HG03196 (cell line): ENCODE measurements around the gene HNRNPA1.
"Not testable (repeated sequence)": the region's sequence is repeated elsewhere in the genome, so short reads cannot be mapped to it uniquely, and the experiment has no call there.

Experiments used
- ATAC-seq: cut with Tn5 transposase; IDR thresholded peaks from one replicate; pipeline ENCODE4 v1.9.1; 2021; ENCODE audit not compliant: unreplicated experiment

The HNRNPA1 gene

GRCh38 chr12:54296393-54297099 lies 16.0 kb downstream of the HNRNPA1 start:
- ATAC-seq, result no peak

- no peak for ATAC-seq
Observed at GRCh38 chr12:54298904-54299303, 18.4 kb downstream of the HNRNPA1 start.

DNA sequence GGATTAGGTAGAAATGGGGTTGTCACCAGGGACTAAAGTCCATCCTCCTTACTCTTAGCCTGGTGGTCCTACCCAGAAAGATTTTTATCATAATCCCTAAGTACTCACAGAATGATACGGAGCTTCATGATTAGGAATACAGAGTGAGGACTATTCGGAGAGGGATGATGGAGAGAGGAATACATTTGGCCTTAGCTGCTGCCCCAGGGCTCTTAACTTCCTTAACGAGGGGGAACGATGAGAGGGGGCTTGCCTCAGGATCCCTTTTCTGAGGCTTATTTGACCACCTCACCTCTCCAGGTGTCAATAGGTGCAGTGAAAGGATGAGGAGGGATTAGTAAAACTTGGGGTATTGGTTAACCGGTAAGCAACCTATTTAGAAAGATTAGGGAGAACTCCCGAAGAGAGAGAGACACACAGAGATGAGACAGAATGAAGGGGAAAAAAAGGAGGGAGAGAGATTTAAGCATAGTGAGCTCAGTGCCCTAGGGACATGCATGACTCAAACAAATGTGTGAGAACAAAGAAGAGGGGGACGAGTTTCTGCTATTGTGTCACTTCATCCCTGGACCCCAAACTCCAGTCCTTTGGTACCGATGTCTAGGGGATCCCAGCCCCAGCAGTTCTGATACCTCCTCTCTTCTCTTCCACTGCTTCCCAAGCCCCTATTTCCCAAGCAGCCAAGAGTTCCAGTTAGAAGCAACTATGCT lies 19.1 kb downstream of the HNRNPA1 start:
- no peak for ATAC-seq

DNA sequence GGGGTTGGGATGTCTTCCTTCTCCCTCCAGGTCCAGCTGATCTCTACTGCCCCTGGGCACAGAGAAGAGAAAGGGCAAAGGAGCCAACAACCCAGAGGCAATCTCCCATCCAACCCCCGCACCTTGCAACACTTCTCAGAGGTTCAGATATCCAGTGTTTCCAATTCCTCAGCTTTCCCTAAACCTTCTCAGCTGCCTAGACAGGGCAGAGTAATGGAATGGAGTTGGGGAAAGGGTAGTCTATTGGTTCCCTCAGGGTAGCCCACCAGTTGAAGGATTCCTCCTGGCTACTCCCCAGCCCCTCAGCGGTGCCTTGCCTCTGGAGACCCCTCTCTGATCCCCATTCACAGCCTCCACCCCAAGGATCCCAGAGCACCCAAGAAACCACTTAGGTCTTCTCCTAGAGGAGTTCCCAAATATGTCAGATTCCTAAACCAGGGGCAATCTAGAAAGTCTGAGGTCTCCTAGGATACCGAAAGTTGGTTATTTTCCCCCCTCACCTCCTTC lies 19.8 kb downstream of the HNRNPA1 start:
- ATAC-seq, result no peak

DNA sequence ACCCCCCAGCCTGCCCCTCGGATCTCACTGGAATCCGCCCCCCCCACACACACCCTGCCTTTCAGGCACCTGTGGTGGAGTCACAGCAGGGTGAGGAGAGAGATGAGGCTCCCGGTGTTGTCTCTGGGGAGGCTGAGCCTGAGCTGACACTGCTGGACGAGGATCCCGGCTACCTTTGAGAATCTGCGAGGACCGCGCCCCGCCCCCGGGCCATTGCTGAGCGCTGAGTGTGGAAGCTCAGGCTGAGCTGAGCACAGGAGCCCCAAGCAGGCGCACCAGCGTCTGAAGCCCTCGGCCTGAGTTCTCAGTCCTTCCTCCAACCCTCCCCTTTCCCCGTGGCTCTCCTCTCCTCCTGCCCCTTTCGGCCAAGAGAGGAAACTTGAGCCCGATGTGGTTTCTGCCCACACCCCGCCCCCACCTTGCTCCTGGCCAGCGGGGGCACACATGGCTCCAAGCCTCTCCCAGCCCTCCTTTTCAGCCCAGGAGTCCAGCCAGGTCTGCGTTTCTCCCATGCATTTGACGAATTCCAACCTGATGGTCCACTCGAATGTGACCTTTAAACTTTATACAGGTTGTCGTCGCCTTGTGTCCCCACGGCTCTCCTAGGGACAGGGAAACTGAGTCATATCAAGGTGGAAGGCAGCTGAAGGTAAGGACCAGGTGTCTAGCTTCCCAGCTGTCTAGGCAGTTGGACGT lies 20.4 kb downstream of the HNRNPA1 start, which contains the start of gene NFE2:
Gene NFE2 (minus strand): TSS at position 284 of the 696 bp plus-strand sequence. CDS start 5,767 bp downstream, outside the sequence.
- ATAC-seq, result no peak

- ATAC-seq, result no peak
Observed at GRCh38 chr12:54301428-54302048, 21.0 kb downstream of the HNRNPA1 start.

DNA sequence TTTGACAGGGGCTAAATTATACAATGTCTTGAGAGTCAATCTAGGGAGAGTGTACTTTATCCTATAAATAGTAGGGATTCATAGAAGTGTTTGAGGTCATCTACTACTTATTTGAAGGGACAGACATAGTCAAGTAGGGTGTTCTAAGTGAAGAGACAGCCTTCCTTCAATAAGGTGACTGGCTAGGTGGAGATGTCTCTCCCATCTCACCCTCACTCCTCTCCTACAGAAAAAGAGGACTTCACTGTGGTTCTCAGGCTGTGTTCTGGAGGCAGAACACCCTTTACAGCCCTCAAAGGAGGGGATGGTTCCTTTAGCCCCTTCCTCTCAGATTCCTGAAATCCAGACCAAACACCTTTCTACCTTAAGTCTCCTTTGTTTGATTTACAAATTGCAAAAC lies 23.1 kb downstream of the HNRNPA1 start:
- no peak for ATAC-seq

- ATAC-seq, result no peak
Observed at GRCh38 chr12:54304187-54304810, 23.8 kb downstream of the HNRNPA1 start.

- no peak for ATAC-seq
Observed at GRCh38 chr12:54306925-54307741, 26.6 kb downstream of the HNRNPA1 start.

DNA sequence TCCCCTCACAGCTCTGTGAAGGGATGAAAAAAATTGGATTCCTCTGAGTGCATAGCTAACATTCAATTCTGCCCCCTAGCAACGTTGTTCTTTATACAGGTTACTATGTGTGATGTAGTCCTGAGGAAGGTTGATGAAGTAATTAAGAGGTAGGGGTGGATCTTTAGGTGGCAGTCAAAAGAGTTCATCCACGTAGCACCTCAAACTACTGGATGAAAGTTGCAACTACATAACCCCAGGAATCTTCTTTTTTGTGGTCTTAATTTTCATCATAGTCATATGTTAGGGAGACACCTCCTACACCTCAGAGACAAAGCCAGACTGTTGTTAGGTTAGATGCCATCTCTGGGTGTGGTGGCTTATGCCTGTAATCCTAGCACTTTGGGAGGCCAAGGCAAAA lies 30.5 kb downstream of the HNRNPA1 start:
- no peak for ATAC-seq

GRCh38 chr12:54312309-54312708 lies 31.8 kb downstream of the HNRNPA1 start:
- ATAC-seq, result not testable (repeated sequence)

DNA sequence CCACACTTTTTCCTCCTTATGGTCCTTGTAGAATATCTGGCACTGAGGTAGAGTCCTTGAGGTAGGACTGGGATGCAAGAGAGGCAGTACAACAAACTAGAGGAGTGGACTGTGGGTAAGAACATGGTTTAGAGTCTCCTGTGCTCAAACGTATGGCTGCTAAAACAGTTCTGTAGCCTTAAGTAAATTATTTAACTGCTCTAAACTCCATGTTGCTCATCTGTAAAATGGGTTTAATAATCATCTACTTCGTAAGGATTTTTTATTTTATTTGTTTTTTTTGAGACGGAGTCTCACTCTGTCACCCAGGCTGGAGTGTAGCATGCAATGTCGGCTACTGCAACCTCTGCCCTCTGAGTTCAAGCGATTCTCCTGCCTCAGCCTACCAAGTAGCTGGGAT lies 40.8 kb downstream of the HNRNPA1 start:
- no peak for ATAC-seq

DNA sequence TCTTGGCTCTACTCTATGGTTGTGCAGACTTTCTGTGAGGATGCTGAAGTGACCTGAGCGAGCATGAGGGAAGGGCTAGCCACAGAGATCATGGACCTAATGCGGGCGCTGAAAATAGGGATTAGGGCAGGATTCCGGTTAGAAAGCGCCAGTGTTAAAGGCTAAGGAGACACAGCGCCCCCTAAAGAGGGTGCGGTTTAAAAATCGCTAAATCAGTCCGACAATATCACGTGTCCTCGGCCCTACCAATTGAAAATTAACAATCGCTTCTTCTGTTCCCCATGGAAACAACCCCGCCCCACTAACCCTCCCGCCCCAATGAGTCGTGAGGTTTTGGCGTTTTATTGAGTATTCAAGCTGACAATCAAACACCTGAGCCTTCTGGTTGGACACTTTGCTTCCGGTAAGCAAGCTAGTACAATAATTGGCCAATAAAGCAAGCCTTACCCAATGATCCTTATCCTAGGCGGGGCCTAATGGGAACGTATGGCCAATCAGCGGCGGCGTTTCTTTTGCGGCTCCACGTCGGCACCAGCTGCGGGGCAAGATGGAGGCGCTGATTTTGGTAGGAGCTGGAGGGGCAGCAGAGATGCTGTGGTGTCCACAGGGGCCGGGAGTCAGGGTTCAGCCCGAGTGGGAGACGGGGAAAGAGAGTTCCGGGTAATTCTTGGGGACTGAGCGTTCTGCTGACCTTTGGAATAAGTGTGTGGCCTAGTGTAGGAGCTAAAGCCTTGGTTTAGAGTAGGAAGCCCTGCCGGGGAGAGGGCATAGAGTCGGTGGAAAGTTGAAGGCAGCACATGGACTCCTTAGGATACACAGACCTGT lies 44.3 kb downstream of the HNRNPA1 start, which contains the start of gene COPZ1:
Gene COPZ1 (plus strand): TSS at position 515 of the 825 bp plus-strand sequence. CDS start 33 bp downstream, at position 548.
- peak; percentile 98 for ATAC-seq

- ATAC-seq, result not testable (repeated sequence)
Observed at GRCh38 chr12:54325442-54326109, 45.0 kb downstream of the HNRNPA1 start.

DNA sequence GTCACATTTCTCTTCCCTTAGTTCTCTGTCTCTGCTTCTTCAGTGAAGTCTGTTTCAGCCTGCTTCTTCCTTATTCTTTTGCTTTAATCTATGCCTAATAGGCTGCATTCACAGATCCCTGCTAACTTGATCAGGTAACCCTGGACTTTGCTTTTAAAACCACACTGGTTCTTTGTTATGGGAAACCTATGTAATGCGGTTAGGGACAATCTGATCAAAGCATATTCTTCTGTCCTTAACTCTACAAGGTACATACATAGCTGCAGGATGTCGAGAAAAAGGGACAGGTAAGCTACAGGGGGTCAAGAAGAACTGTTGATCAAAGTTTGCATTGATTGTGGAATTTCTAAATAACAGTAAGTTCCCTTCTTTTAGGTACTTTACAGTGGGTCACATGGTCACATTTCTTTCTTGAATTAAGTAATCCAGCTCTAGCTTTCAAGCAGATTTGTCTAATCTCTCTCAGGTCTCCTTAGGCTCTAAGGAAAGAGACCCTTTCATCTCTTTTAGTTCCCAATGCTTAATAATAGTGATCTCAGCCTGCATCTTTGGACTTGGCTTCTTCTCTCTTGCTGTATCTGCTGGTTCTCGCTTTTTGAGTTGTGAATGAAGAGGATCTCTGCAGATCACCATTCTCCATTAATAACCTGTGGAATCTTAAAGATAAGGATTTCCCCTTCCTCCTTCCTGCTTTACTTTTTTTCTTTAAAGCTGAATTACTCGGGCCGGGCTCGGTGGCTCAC lies 48.2 kb downstream of the HNRNPA1 start:
- no peak for ATAC-seq

GRCh38 chr12:54329759-54330158 lies 49.2 kb downstream of the HNRNPA1 start:
- ATAC-seq, result no peak

GRCh38 chr12:54330442-54330841 lies 49.9 kb downstream of the HNRNPA1 start:
- ATAC-seq, result no peak

- ATAC-seq, result no peak
Observed at GRCh38 chr12:54331461-54331860, 50.9 kb downstream of the HNRNPA1 start.
